Aorta (tissue), 5 donors: Measurements from ENCODE around the gene EGR1. TPM values are rescaled to one million over a fixed set of nuclear protein-coding genes. Genes with fewer than 3 reads are reported as not detected.
"Not testable (repeated sequence)": the region's sequence is repeated elsewhere in the genome, so short reads cannot be mapped to it uniquely, and the experiment has no call there.

Source experiments
- ATAC-seq: fragments of 200-7000 bp; cut with Tn5 transposase; one replicate; pipeline ENCODE4 v1.9.1; 2022; ENCODE audit warnings: moderate library complexity; ENCODE audit not compliant: low FRiP score
- DNase-seq, 2 donors: peaks; one replicate each; pipeline ENCODE4 v3.0.0-alpha.2; 2020
- H3K27ac ChIP-seq, 2 donors: one replicate each; pipeline ENCODE4 v1.5.1; 2013; ENCODE audit warnings: low read length in 2 of 2, mild to moderate bottlenecking in 2 of 2, moderate library complexity in 2 of 2, control low read depth in 1 of 2, inconsistent platforms in 1 of 2, low read depth in 1 of 2
- H3K27me3 ChIP-seq, 2 donors: one replicate each; pipeline ENCODE4 v1.6.1; 2013; ENCODE audit warnings: control low read depth in 1 of 2, low read length in 1 of 2, mild to moderate bottlenecking in 1 of 2, moderate library complexity in 1 of 2; ENCODE audit not compliant: insufficient read depth in 2 of 2, control insufficient read depth in 1 of 2
- H3K36me3 ChIP-seq, 2 donors: one replicate each; pipeline ENCODE4 v1.6.1; 2013; ENCODE audit warnings: control low read depth in 1 of 2, low read length in 1 of 2, mild to moderate bottlenecking in 1 of 2; ENCODE audit not compliant: insufficient read depth in 2 of 2, control insufficient read depth in 1 of 2
- H3K4me1 ChIP-seq, 2 donors: one replicate each; pipeline ENCODE4 v1.6.1; 2013; ENCODE audit warnings: low read length in 2 of 2, control low read depth in 1 of 2, mild to moderate bottlenecking in 1 of 2, moderate library complexity in 1 of 2; ENCODE audit not compliant: insufficient read depth in 2 of 2, control insufficient read depth in 1 of 2
- H3K4me3 ChIP-seq, 2 donors: one replicate each; pipeline ENCODE4 v1.5.1; 2013; ENCODE audit warnings: low read length in 2 of 2, control low read depth in 1 of 2, mild to moderate bottlenecking in 1 of 2
- H3K9me3 ChIP-seq: one replicate; pipeline ENCODE4 v1.6.1; 2013; ENCODE audit warnings: mild to moderate bottlenecking, low read length; ENCODE audit not compliant: control insufficient read depth
- WGBS, 2 donors: extraction: QIAGEN DNeasy Blood & Tissue Kit; methylation state at CpG; one replicate each; pipeline ENCODE4 v1.1.7; 2013; 5-methylcytosine and 5-hydroxymethylcytosine counted together
- intact Hi-C, 2 donors: fragments of 100-400 bp; cut with DNase I; formaldehyde crosslinking; loops; one replicate each; pipeline versions ENCODE4 v1.14.2 to v1.15.0; 2022
- polyA plus RNA-seq, 2 donors: library from polyadenylated mRNA; stranded (reverse); fragments of 200-250 nt; gene quantifications; one replicate each; pipeline ENCODE4 v1.2.3, GENCODE V29; 2013
- total RNA-seq, 2 donors: library from RNA; stranded (reverse); fragmentation: NEBNext Ultra II Directional; extraction: Animal tissue kit (Norgen Biotek cat#: 25700); gene quantifications; one replicate each; pipeline ENCODE4 v1.2.1, GENCODE V29; 2021
- donor health status: healthy with polysubstance abuse.
- donor health status: Bipolar disorder and iron deficiency.
- donor health status: DM: no; HTN: no; CAD: no.
- donor health status: DM: no; HTN: no; CAD: no.
- donor health status: DM: yes; HTN: yes; CAD: no.

Gene EGR1
- total and polyA plus RNA-seq, 4 donors: 61.5 to 669 (median 229) TPM

- Histone ChIP-seq H3K27ac (no peak overlapping the region), H3K9me3 (no peaks in the 10 kb centered on the region), H3K4me1 (no peaks in the 10 kb centered on the region), H3K27me3 (no peaks in the 10 kb centered on the region), H3K4me3 (no peak overlapping the region), H3K36me3 (peaks cover 0 to 6% of the 10 kb centered on the region in 2 donors)
- ATAC-seq (no peak), DNase-seq (no peak)
- intact Hi-C loops: no loop called here
- 74 to 76% methylated on average over 10 of the region's 10 CpGs for WGBS, 2 donors
Measured at GRCh38 chr5:138506370-138507306, 41.4 kb downstream of the EGR1 start.

DNA sequence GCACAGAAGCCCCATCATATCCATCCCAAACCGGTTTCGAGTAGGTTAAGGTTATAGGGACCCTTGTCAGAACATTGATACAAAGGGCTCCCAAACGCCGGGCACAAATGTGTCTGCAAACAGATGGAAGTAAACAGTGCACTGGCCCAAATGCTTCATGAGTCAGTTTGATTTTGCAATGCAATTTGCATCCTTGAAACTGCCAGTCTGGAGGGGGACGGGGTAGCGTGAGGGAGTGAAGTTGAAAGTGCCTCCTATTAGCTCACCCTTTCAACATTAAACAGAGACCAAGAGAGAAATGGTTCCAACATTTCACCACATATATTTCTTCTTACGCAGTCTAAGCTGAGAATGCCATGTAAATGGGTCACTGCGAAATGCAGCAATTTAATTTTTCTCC is 42.2 kb downstream of the EGR1 start:
- H3K27me3 ChIP-seq, H3K27ac ChIP-seq, H3K4me1 ChIP-seq, H3K36me3 ChIP-seq, DNase-seq, intact Hi-C loops, H3K9me3 ChIP-seq, H3K4me3 ChIP-seq, ATAC-seq: not testable (repeated sequence)
- 64 to 70% methylated on average over 8 of the region's 8 CpGs for WGBS, 2 donors

DNA sequence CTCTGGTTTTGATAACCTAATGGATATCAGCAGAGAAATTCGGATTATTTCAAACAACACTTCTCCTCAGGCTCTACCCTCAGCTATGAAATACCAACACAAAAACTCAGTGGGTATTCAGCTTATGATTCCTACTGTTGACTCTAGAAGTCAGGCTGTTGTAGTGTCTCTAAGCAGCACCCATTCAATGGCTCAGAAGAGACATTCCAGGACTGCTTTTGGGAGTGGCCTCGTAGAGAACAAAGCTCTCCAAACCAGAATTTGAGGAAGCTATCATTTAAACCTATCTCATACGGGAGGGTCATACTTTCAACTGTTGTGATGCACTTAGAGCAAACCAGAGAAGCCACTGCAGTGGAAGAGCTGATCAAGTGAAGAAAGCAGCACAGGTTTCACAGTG is 43.7 kb downstream of the EGR1 start:
- intact Hi-C loops: loop anchor here in 1 of 2 donors (1.0 kb wide), 1 partner anchor 60 kb away; no protein-coding TSS in a partner anchor
- 66 to 70% methylated on average over 3 of the region's 3 CpGs for WGBS, 2 donors

DNA sequence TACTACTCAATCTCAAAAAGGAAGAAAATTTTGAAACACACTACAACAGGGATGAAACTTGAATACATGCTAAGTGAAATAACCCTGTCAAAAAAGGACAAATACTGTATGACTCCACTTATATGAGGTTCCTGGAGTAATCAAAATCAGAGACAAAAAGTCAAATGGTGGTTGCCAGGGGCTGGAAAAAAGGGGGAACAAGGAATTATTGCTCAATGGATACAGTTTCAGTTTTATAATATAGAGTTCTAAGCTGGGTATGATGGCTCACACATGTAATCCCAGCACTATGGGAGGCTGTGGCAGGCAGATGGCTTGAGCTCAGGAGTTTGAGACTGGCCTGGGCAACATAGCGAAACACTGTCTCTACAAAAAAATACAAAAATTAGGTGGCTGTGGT is 48.7 kb downstream of the EGR1 start:
- no peaks in the 10 kb centered on the region for H3K4me1 ChIP-seq
- no peak overlapping the region for H3K27ac ChIP-seq
- peaks cover 5 to 9% of the 10 kb centered on the region in 2 donors for H3K36me3 ChIP-seq
- WGBS, 2 donors: 96 to 99% methylated on average over 1 of the region's 1 CpG
- ATAC-seq (no peak), DNase-seq (no peak)
- H3K4me3 ChIP-seq: no peak overlapping the region
- H3K9me3 ChIP-seq: no peaks in the 10 kb centered on the region
- intact Hi-C loops: no loop called here
- H3K27me3 ChIP-seq: no peaks in the 10 kb centered on the region

More for the DNA sequence above, 43.7 kb downstream of the EGR1 start:
- ATAC-seq (no peak), DNase-seq (no peak)
- Histone ChIP-seq H3K4me3 (no peak overlapping the region), H3K4me1 (no peaks in the 10 kb centered on the region), H3K27me3 (no peaks in the 10 kb centered on the region), H3K27ac (no peak overlapping the region), H3K9me3 (no peaks in the 10 kb centered on the region), H3K36me3 (peaks cover 3 to 6% of the 10 kb centered on the region in 2 donors)

GRCh38 chr5:138515556-138516245 is 50.4 kb downstream of the EGR1 start:
- no peaks in the 10 kb centered on the region for H3K27me3 ChIP-seq
- no peaks in the 10 kb centered on the region for H3K4me1 ChIP-seq
- DNase-seq: no peak
- no peaks in the 10 kb centered on the region for H3K9me3 ChIP-seq
- peaks cover 5 to 9% of the 10 kb centered on the region in 2 donors for H3K36me3 ChIP-seq
- no peak overlapping the region for H3K4me3 ChIP-seq
- intact Hi-C loops: no loop called here
- 71 to 81% methylated on average over 3 of the region's 3 CpGs for WGBS, 2 donors
- H3K27ac ChIP-seq: no peak overlapping the region
- ATAC-seq: no peak

DNA sequence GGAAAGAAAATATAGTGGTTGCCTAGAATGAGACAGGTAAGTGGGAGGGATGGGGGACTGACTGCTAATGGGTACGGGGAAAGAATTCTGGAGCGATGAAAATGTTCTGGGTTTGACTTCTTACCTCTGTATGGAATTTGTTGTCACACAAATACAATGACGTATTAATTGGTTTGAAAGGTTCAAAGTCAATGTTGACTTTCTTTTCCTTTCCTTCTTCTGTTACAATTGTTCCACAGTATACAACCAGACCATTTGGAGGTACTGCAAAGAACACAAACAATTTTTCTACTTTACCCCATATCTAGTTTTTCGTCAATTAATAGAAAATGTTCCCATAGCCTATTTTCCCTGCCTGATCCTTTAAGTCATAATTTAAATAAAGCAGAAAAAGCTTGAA is 52.2 kb downstream of the EGR1 start:
- Histone ChIP-seq H3K4me3 (no peak overlapping the region), H3K9me3 (no peaks in the 10 kb centered on the region), H3K27me3 (no peaks in the 10 kb centered on the region), H3K4me1 (no peaks in the 10 kb centered on the region), H3K36me3 (peaks cover 5 to 9% of the 10 kb centered on the region in 2 donors), H3K27ac (no peak overlapping the region)
- intact Hi-C loops: no loop called here
- DNase-seq (no peak), ATAC-seq (no peak)
- WGBS, 2 donors: 94 to 98% methylated on average over 4 of the region's 4 CpGs

Other genes starting within 250 kb of the EGR1 start
- gene GFRA3, start 190.9 kb upstream of the EGR1 start, total RNA-seq: 1 to 10 TPM in 1 of 2 donors, under 1 TPM in 1; 0.55 to 3.2 TPM
- gene GFRA3, start 190.9 kb upstream of the EGR1 start, polyA plus RNA-seq: not detected
- gene CDC25C, start 133.7 kb upstream of the EGR1 start, total RNA-seq: not detected
- under 1 TPM in 1 of 2 donors, not detected in 1; 0.38 TPM for gene CDC25C, start 133.7 kb upstream of the EGR1 start, polyA plus RNA-seq
- 10 to 100 TPM; 25.8 to 26.7 TPM for gene FAM53C, start 127.2 kb upstream of the EGR1 start, total RNA-seq
- 10 to 100 TPM in 1 of 2 donors, 1 to 10 TPM in 1; 9.9 to 14.7 TPM for gene FAM53C, start 127.2 kb upstream of the EGR1 start, polyA plus RNA-seq
- gene KDM3B, start 112.8 kb upstream of the EGR1 start, total RNA-seq: 10 to 100 TPM; 55.9 to 66.0 TPM
- 10 to 100 TPM; 17.4 to 27.2 TPM for gene KDM3B, start 112.8 kb upstream of the EGR1 start, polyA plus RNA-seq
- gene REEP2, start 26.4 kb upstream of the EGR1 start, total RNA-seq: 10 to 100 TPM in 1 of 2 donors, 1 to 10 TPM in 1; 6.6 to 19.2 TPM
- 10 to 100 TPM in 1 of 2 donors, 1 to 10 TPM in 1; 6.4 to 21.9 TPM for gene REEP2, start 26.4 kb upstream of the EGR1 start, polyA plus RNA-seq
- 100 to 1,000 TPM in 1 of 2 donors, 10 to 100 TPM in 1; 69.2 to 101 TPM for gene ETF1, start 77.8 kb downstream of the EGR1 start, total RNA-seq
- gene ETF1, start 77.8 kb downstream of the EGR1 start, polyA plus RNA-seq: 10 to 100 TPM; 48.5 to 79.6 TPM
- 100 to 1,000 TPM; 110 to 139 TPM for gene HSPA9, start 109.9 kb downstream of the EGR1 start, total RNA-seq
- 10 to 100 TPM; 65.2 to 68.6 TPM for gene HSPA9, start 109.9 kb downstream of the EGR1 start, polyA plus RNA-seq